Mesenchymal stem cell (in vitro differentiated cells and primary cell): ENCODE measurements around the gene ITGAL.
A peak's percentile ranks its signal among the peaks of the same experiment; 100 is the strongest.

ENCODE experiments used
- DNase-seq: peaks from one replicate; pipeline ENCODE4 v3.0.0-alpha.2; 2013
- H2AFZ ChIP-seq: one replicate; pipeline ENCODE4 v1.6.1; 2013; ENCODE audit warnings: low read depth, mild to moderate bottlenecking, control low read depth, inconsistent platforms, low read length, moderate library complexity
- H2AK5ac ChIP-seq: 2 replicates; pipeline ENCODE4 v1.6.1; 2013; ENCODE audit warnings: low read length, moderate library complexity, mild to moderate bottlenecking, inconsistent platforms; ENCODE audit not compliant: severe bottlenecking
- H2BK120ac ChIP-seq: one replicate; pipeline ENCODE4 v1.6.1; 2013; ENCODE audit warnings: low read depth, mild to moderate bottlenecking, inconsistent platforms, low read length, moderate library complexity
- H2BK12ac ChIP-seq, 2 experiments: one replicate each; pipeline ENCODE4 v1.6.1; 2013; ENCODE audit warnings: inconsistent platforms in 2 of 2, low read length in 2 of 2, mild to moderate bottlenecking in 2 of 2, moderate library complexity in 2 of 2, control low read depth in 1 of 2
- H2BK15ac ChIP-seq: one replicate; pipeline ENCODE4 v1.6.1; 2013; ENCODE audit warnings: mild to moderate bottlenecking, low read depth, inconsistent platforms; ENCODE audit not compliant: poor library complexity, severe bottlenecking
- H2BK5ac ChIP-seq: 2 replicates; pipeline ENCODE4 v1.6.1; 2013; ENCODE audit warnings: low read depth, mild to moderate bottlenecking, low read length, control low read depth, inconsistent platforms; ENCODE audit not compliant: poor library complexity, severe bottlenecking
- H3K14ac ChIP-seq, 2 experiments: one replicate each; pipeline ENCODE4 v1.6.1; 2013; ENCODE audit warnings: inconsistent platforms in 2 of 2, low read length in 2 of 2, control low read depth in 1 of 2, mild to moderate bottlenecking in 1 of 2, moderate library complexity in 1 of 2
- H3K18ac ChIP-seq, 2 experiments: one replicate each; pipeline ENCODE4 v1.6.1; 2013; ENCODE audit warnings: inconsistent platforms in 2 of 2, low read length in 2 of 2, control low read depth in 1 of 2, low read depth in 1 of 2, mild to moderate bottlenecking in 1 of 2
- H3K23ac ChIP-seq, 2 experiments: one replicate each; pipeline ENCODE4 v1.6.1; 2013; ENCODE audit warnings: inconsistent platforms in 2 of 2, low read length in 2 of 2, mild to moderate bottlenecking in 2 of 2, moderate library complexity in 2 of 2, control low read depth in 1 of 2
- H3K27ac ChIP-seq: 2 replicates; pipeline ENCODE4 v1.5.1; 2013; ENCODE audit warnings: mild to moderate bottlenecking, moderate library complexity, low read length, control low read depth, inconsistent platforms; ENCODE audit not compliant: poor library complexity, severe bottlenecking
- H3K27me3 ChIP-seq, 2 experiments: 2 replicates each; pipeline versions ENCODE4 v1.6.1 to v1.7.0; 2013; ENCODE audit warnings: low read length in 2 of 2, mild to moderate bottlenecking in 2 of 2, moderate library complexity in 2 of 2, control low read depth in 1 of 2, inconsistent platforms in 1 of 2; ENCODE audit not compliant: control insufficient read depth in 1 of 2, insufficient read depth in 1 of 2
- H3K36me3 ChIP-seq, 2 experiments: 2 replicates each; pipeline versions ENCODE4 v1.6.1 to v1.7.0; 2013; ENCODE audit warnings: low read length in 2 of 2, control low read depth in 1 of 2, inconsistent platforms in 1 of 2, low read depth in 1 of 2, mild to moderate bottlenecking in 1 of 2; ENCODE audit not compliant: insufficient read depth in 2 of 2, control insufficient read depth in 1 of 2
- H3K4ac ChIP-seq, 2 experiments: one replicate each; pipeline ENCODE4 v1.6.1; 2013; ENCODE audit warnings: inconsistent platforms in 2 of 2, low read length in 2 of 2, mild to moderate bottlenecking in 2 of 2, moderate library complexity in 2 of 2, control low read depth in 1 of 2, low read depth in 1 of 2
- H3K4me1 ChIP-seq: 2 replicates; pipeline ENCODE4 v1.6.1; 2013; ENCODE audit warnings: low read depth, low read length, control low read depth; ENCODE audit not compliant: control insufficient read depth, insufficient read depth
- H3K4me2 ChIP-seq: 2 replicates; pipeline ENCODE4 v1.6.1; 2013; ENCODE audit warnings: low read length, mild to moderate bottlenecking, inconsistent platforms; ENCODE audit not compliant: poor library complexity, severe bottlenecking
- H3K4me3 ChIP-seq, 2 experiments: 2 replicates each; pipeline versions ENCODE4 v1.5.1 to v1.7.0; 2013; ENCODE audit warnings: low read length in 2 of 2, mild to moderate bottlenecking in 2 of 2, control low read depth in 1 of 2, low read depth in 1 of 2; ENCODE audit not compliant: insufficient read depth in 1 of 2
- H3K79me1 ChIP-seq: replicated peaks from 2 replicates; pipeline ENCODE4 v1.6.1; 2013; ENCODE audit warnings: mild to moderate bottlenecking, control low read depth, low read length, inconsistent platforms; ENCODE audit not compliant: poor library complexity, severe bottlenecking
- H3K9ac ChIP-seq: 2 replicates; pipeline ENCODE4 v1.7.0; 2013; ENCODE audit warnings: mild to moderate bottlenecking, low read length, moderate library complexity
- H3K9me3 ChIP-seq: 2 replicates; pipeline ENCODE4 v1.7.0; 2013; ENCODE audit warnings: mild to moderate bottlenecking, low read length; ENCODE audit not compliant: control insufficient read depth
- H4K8ac ChIP-seq: one replicate; pipeline ENCODE4 v1.6.1; 2013; ENCODE audit warnings: inconsistent platforms, mild to moderate bottlenecking, low read length, moderate library complexity
- H4K91ac ChIP-seq: one replicate; pipeline ENCODE4 v1.6.1; 2013; ENCODE audit warnings: mild to moderate bottlenecking, low read length, inconsistent platforms
- WGBS: methylation state at CpG from one replicate; pipeline ENCODE4 v1.1.7; 2013; ENCODE audit warnings: mixed read lengths; 5-methylcytosine and 5-hydroxymethylcytosine counted together

Gene ITGAL

DNA sequence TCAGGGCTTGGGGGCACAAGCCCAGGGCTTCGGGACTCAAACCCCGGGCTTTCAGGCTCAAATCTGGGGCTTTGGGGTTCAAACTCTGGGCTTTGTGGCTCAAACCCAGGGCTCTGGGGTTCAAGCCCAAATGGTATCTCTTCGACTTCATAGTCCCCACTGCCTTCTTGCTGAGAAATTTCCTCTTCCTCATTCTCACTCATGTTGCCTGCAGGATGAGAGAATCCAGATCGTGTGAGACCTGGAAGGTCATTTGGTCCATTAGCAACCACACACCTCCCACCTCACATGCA, 53.2 kb downstream of the ITGAL start:
- Histone ChIP-seq H2BK15ac (no peak overlapping the region), H2BK120ac (peak overlapping the region; percentile 29), H3K9me3 (no peaks in the 10 kb centered on the region), H3K9ac (peak overlapping the region; percentile 80), H4K8ac (no peak overlapping the region), H3K79me1 (peaks cover 12% of the 10 kb centered on the region), H2AFZ (no peak overlapping the region), H3K4me3 (peak overlapping the region; percentile 71 to 80), H4K91ac (no peak overlapping the region), H3K36me3 (peaks cover 13 to 14% of the 10 kb centered on the region in 2 experiments), H3K18ac (peak overlapping the region in 1 of 2 experiments; percentile 85), H3K27ac (peak overlapping the region; percentile 37), H3K4me2 (peak overlapping the region; percentile 76), H3K27me3 (no peaks in the 10 kb centered on the region), H2AK5ac (no peak overlapping the region), H3K4me1 (peaks cover 26% of the 10 kb centered on the region), H3K23ac (no peak overlapping the region), H3K4ac (no peak overlapping the region), H3K14ac (no peak overlapping the region), H2BK12ac (no peak overlapping the region), H2BK5ac (no peak overlapping the region)
- DNase-seq = no peak
- WGBS = 70% methylated on average over 4 of the region's 4 CpGs

GRCh38 chr16:30526137-30526822, 53.7 kb downstream of the ITGAL start, which contains the start of gene ZNF768:
ZNF768 (minus strand) TSS chr16:30526566; CDS start chr16:30526413, 153 bp downstream.
- 2% methylated on average over 36 of the region's 73 CpGs for WGBS
- Histone ChIP-seq H3K4me3 (peak within 1 kb of the TSS; percentile 74 to 84), H3K27me3 (no peaks in the 10 kb centered on the region), H2AFZ (peak within 1 kb of the TSS; percentile 87), H3K79me1 (peaks cover 12% of the 10 kb centered on the region), H3K4me2 (peak within 1 kb of the TSS; percentile 76), H3K4ac (peak within 1 kb of the TSS; percentile 55 to 94), H3K36me3 (peaks cover 14 to 18% of the 10 kb centered on the region in 2 experiments), H3K27ac (peak within 1 kb of the TSS; percentile 87), H3K4me1 (peaks cover 26% of the 10 kb centered on the region), H2BK120ac (peak within 1 kb of the TSS; percentile 29), H4K8ac (peak within 1 kb of the TSS; percentile 74), H3K9me3 (no peaks in the 10 kb centered on the region), H4K91ac (peak within 1 kb of the TSS; percentile 86), H3K18ac (peak within 1 kb of the TSS; percentile 70 to 98), H3K14ac (peak within 1 kb of the TSS in 1 of 2 experiments; percentile 26), H2BK15ac (peak within 1 kb of the TSS; percentile 84), H2BK12ac (peak within 1 kb of the TSS in 1 of 2 experiments; percentile 87), H3K23ac (no peak within 1 kb of the TSS), H3K9ac (peak within 1 kb of the TSS; percentile 94), H2BK5ac (peak within 1 kb of the TSS; percentile 54), H2AK5ac (no peak within 1 kb of the TSS)
- peak; percentile 49 for DNase-seq

- WGBS = under 1% methylated on average over 63 of the region's 79 CpGs
Measured at GRCh38 chr16:30526823-30527634, 54.5 kb downstream of the ITGAL start.

More at GRCh38 chr16:30526823-30527634, 54.5 kb downstream of the ITGAL start:
- Histone ChIP-seq H3K27me3 (no peaks in the 10 kb centered on the region), H3K4ac (peak overlapping the region; percentile 55 to 94), H2BK5ac (peak overlapping the region; percentile 54), H2BK12ac (peak overlapping the region in 1 of 2 experiments; percentile 87), H3K79me1 (peaks cover 13% of the 10 kb centered on the region), H3K27ac (peak overlapping the region; percentile 87), H3K9ac (peak overlapping the region; percentile 94), H2AFZ (peak overlapping the region; percentile 87), H4K91ac (peak overlapping the region; percentile 86), H3K36me3 (peaks cover 14 to 24% of the 10 kb centered on the region in 2 experiments), H3K4me3 (peak overlapping the region; percentile 74 to 84), H2BK15ac (peak overlapping the region; percentile 84), H3K14ac (no peak overlapping the region), H3K9me3 (no peaks in the 10 kb centered on the region), H3K4me1 (peaks cover 22% of the 10 kb centered on the region), H4K8ac (peak overlapping the region; percentile 74), H3K4me2 (peak overlapping the region; percentile 69), H3K23ac (no peak overlapping the region), H3K18ac (peak overlapping the region; percentile 37 to 98), H2BK120ac (peak overlapping the region; percentile 29), H2AK5ac (no peak overlapping the region)
- DNase-seq = peak; percentile 99
